ENCODE measurements around the gene RPS2. TPM values are rescaled to one million over a fixed set of nuclear protein-coding genes. Genes with fewer than 3 reads are reported as not detected.

Gene RPS2
- polyA plus RNA-seq, 1 experiment = 4,041 TPM

GRCh38 chr16:1976951-1977874 is 12.6 kb upstream of the RPS2 start:
- Histone ChIP-seq H3K27me3 (ENCODE audit: control insufficient read depth, insufficient read depth, low read length) (peaks cover 9% of the 10 kb centered on the region), H3K36me3 (ENCODE audit: control insufficient read depth, insufficient read depth, low read length) (peaks cover 32% of the 10 kb centered on the region), H3K4me3 (ENCODE audit: low read depth, low read length) (no peak overlapping the region)
- POLR2A ChIA-PET = no interaction called here
- DNase-seq (ENCODE audit: low read depth) = no peak
- no peak for TF ChIP-seq CTCF (IDR thresholded peaks at IDR 0.05; ENCODE audit: insufficient read depth, low read depth, low read length)
- CTCF ChIA-PET = no interaction called here

GRCh38 chr16:1976216-1976520 is 11.5 kb upstream of the RPS2 start:
- ChIA-PET POLR2A (no interaction called here), CTCF (no interaction called here)
- DNase-seq (ENCODE audit: low read depth) = no peak

GRCh38 chr16:1975432-1976215 is 11.0 kb upstream of the RPS2 start:
- H3K4me3 ChIP-seq (ENCODE audit: low read depth, low read length) = no peak overlapping the region
- H3K27me3 ChIP-seq (ENCODE audit: control insufficient read depth, insufficient read depth, low read length) = peaks cover 6% of the 10 kb centered on the region
- ChIA-PET POLR2A (no interaction called here), CTCF (no interaction called here)
- no peak for DNase-seq (ENCODE audit: low read depth)
- peaks cover 32% of the 10 kb centered on the region for H3K36me3 ChIP-seq (ENCODE audit: control insufficient read depth, insufficient read depth, low read length)
- no peak for TF ChIP-seq CTCF (IDR thresholded peaks at IDR 0.05; ENCODE audit: insufficient read depth, low read depth, low read length)

More at GRCh38 chr16:1976216-1976520, 11.5 kb upstream of the RPS2 start:
- Histone ChIP-seq H3K36me3 (ENCODE audit: control insufficient read depth, insufficient read depth, low read length) (peaks cover 32% of the 10 kb centered on the region), H3K27me3 (ENCODE audit: control insufficient read depth, insufficient read depth, low read length) (peaks cover 6% of the 10 kb centered on the region), H3K4me3 (ENCODE audit: low read depth, low read length) (no peak overlapping the region)
- TF ChIP-seq CTCF (IDR thresholded peaks at IDR 0.05; ENCODE audit: insufficient read depth, low read depth, low read length) = no peak

GRCh38 chr16:1974157-1975070 is 9.8 kb upstream of the RPS2 start:
- TF ChIP-seq CTCF (IDR thresholded peaks at IDR 0.05; ENCODE audit: insufficient read depth, low read depth, low read length) = no peak
- Histone ChIP-seq H3K4me3 (ENCODE audit: low read depth, low read length) (no peak overlapping the region), H3K27me3 (ENCODE audit: control insufficient read depth, insufficient read depth, low read length) (no peaks in the 10 kb centered on the region), H3K36me3 (ENCODE audit: control insufficient read depth, insufficient read depth, low read length) (peaks cover 32% of the 10 kb centered on the region)
- ChIA-PET CTCF (no interaction called here), POLR2A (no interaction called here)
- no peak for DNase-seq (ENCODE audit: low read depth)

Data from BJ (cell line).